H9 (cell line): ENCODE results near the gene NRROS. TPM values are rescaled to one million over a fixed set of nuclear protein-coding genes. Genes with fewer than 3 reads are reported as not detected.

Experiments
- DNase-seq: peaks from one replicate; pipeline ENCODE4 v3.0.0-alpha.2; 2017
- H2AFZ ChIP-seq: one replicate; pipeline ENCODE4 v1.6.1; 2013; ENCODE audit warnings: mild to moderate bottlenecking, low read length, control low read depth, moderate library complexity
- H2AK5ac ChIP-seq: 2 replicates; pipeline ENCODE4 v1.6.1; 2013; ENCODE audit warnings: low read length, control low read depth, mixed read lengths; ENCODE audit not compliant: insufficient read length
- H2BK120ac ChIP-seq: one replicate; pipeline ENCODE4 v1.6.1; 2013; ENCODE audit warnings: low read depth, mild to moderate bottlenecking, low read length, control low read depth, inconsistent platforms; ENCODE audit not compliant: poor library complexity, severe bottlenecking
- H2BK12ac ChIP-seq: 2 replicates; pipeline ENCODE4 v1.6.1; 2013; ENCODE audit warnings: low read length, control low read depth, mixed read lengths, low read depth; ENCODE audit not compliant: insufficient read length
- H2BK15ac ChIP-seq: 2 replicates; pipeline ENCODE4 v1.6.1; 2013; ENCODE audit warnings: low read depth, low read length, control low read depth
- H2BK20ac ChIP-seq: one replicate; pipeline ENCODE4 v1.6.1; 2013; ENCODE audit warnings: low read depth, mild to moderate bottlenecking, low read length, control low read depth, inconsistent platforms; ENCODE audit not compliant: poor library complexity, severe bottlenecking
- H2BK5ac ChIP-seq: 2 replicates; pipeline ENCODE4 v1.6.1; 2013; ENCODE audit warnings: low read length, control low read depth, mixed read lengths; ENCODE audit not compliant: insufficient read length
- H3K14ac ChIP-seq: 2 replicates; pipeline ENCODE4 v1.6.1; 2013; ENCODE audit warnings: low read length, control low read depth; ENCODE audit not compliant: insufficient read depth
- H3K18ac ChIP-seq: 2 replicates; pipeline ENCODE4 v1.6.1; 2013; ENCODE audit warnings: low read depth, mild to moderate bottlenecking, mixed read lengths, low read length, control low read depth; ENCODE audit not compliant: insufficient read length
- H3K23ac ChIP-seq: 2 replicates; pipeline ENCODE4 v1.6.1; 2013; ENCODE audit warnings: low read length, control low read depth, mixed read lengths, low read depth; ENCODE audit not compliant: insufficient read length
- H3K23me2 ChIP-seq: 2 replicates; pipeline ENCODE4 v1.6.1; 2013; ENCODE audit warnings: low read depth, mild to moderate bottlenecking, mixed read lengths, low read length, control low read depth; ENCODE audit not compliant: insufficient read length, poor library complexity, severe bottlenecking
- H3K27ac ChIP-seq: 2 replicates; pipeline ENCODE4 v1.5.1; 2013; ENCODE audit warnings: low read length, control low read depth, mixed read lengths, low read depth; ENCODE audit not compliant: insufficient read length
- H3K27me3 ChIP-seq: 2 replicates; pipeline ENCODE4 v1.6.1; 2013; ENCODE audit warnings: low read length, control low read depth, inconsistent platforms; ENCODE audit not compliant: insufficient read depth
- H3K4ac ChIP-seq: 2 replicates; pipeline ENCODE4 v1.6.1; 2013; ENCODE audit warnings: low read depth, mild to moderate bottlenecking, control low read depth, inconsistent platforms, low read length, moderate library complexity
- H3K4me1 ChIP-seq: 2 replicates; pipeline ENCODE4 v1.6.1; 2013; ENCODE audit warnings: low read length, control low read depth, inconsistent platforms; ENCODE audit not compliant: insufficient read depth
- H3K4me2 ChIP-seq: 2 replicates; pipeline ENCODE4 v1.6.1; 2013; ENCODE audit warnings: low read length, control low read depth, mixed read lengths; ENCODE audit not compliant: insufficient read length, insufficient read depth
- H3K56ac ChIP-seq: 2 replicates; pipeline ENCODE4 v1.6.1; 2013; ENCODE audit warnings: low read depth, mild to moderate bottlenecking, mixed read lengths, low read length, control low read depth; ENCODE audit not compliant: insufficient read length
- H3K79me1 ChIP-seq: 2 replicates; pipeline ENCODE4 v1.6.1; 2013; ENCODE audit warnings: low read depth, mild to moderate bottlenecking, moderate library complexity, low read length, control low read depth, inconsistent platforms; ENCODE audit not compliant: insufficient read depth, poor library complexity, severe bottlenecking
- H3K79me2 ChIP-seq: 2 replicates; pipeline ENCODE4 v1.6.1; 2013; ENCODE audit warnings: low read length, control low read depth, inconsistent platforms; ENCODE audit not compliant: insufficient read depth
- H3K9ac ChIP-seq: 2 replicates; pipeline ENCODE4 v1.6.1; 2013; ENCODE audit warnings: low read length, control low read depth, mixed read lengths; ENCODE audit not compliant: insufficient read length; ENCODE audit errors: extremely low read depth
- H3K9me3 ChIP-seq: one replicate; pipeline ENCODE4 v1.6.1; 2013; ENCODE audit warnings: low read depth, low read length, inconsistent platforms; ENCODE audit not compliant: control insufficient read depth
- H3T11ph ChIP-seq: one replicate; pipeline ENCODE4 v1.6.1; 2013; ENCODE audit warnings: mild to moderate bottlenecking, low read length, control low read depth, inconsistent platforms
- H4K20me1 ChIP-seq: one replicate; pipeline ENCODE4 v1.6.1; 2013; ENCODE audit not compliant: control insufficient read depth, insufficient read length, insufficient read depth
- H4K5ac ChIP-seq: 2 replicates; pipeline ENCODE4 v1.6.1; 2013; ENCODE audit warnings: low read depth, mild to moderate bottlenecking, mixed read lengths, low read length, control low read depth; ENCODE audit not compliant: insufficient read length
- H4K8ac ChIP-seq: replicated peaks from 2 replicates; pipeline ENCODE4 v1.6.1; 2013; ENCODE audit warnings: low read length, control low read depth, mixed read lengths, low read depth; ENCODE audit not compliant: insufficient read length
- H4K91ac ChIP-seq: 2 replicates; pipeline ENCODE4 v1.6.1; 2013; ENCODE audit warnings: low read depth, mild to moderate bottlenecking, moderate library complexity, mixed read lengths, low read length, control low read depth; ENCODE audit not compliant: insufficient read length
- H3K27ac Mint-ChIP-seq, 3 experiments: 2 replicates in 2 of 3; 3 replicates in 1 of 3; pipeline ENCODE4 v1.8.0; 2020 to 2021; ENCODE audit warnings: mixed read lengths in 3 of 3, mild to moderate bottlenecking in 1 of 3, moderate library complexity in 1 of 3
- H3K27me3 Mint-ChIP-seq: 2 replicates; pipeline ENCODE4 v1.8.0; 2021; ENCODE audit warnings: low read depth, mild to moderate bottlenecking, moderate library complexity, mixed read lengths
- H3K36me3 Mint-ChIP-seq, 3 experiments: 2 replicates in 2 of 3; 3 replicates in 1 of 3; pipeline ENCODE4 v1.8.0; 2020 to 2021; ENCODE audit warnings: low read depth in 3 of 3, mixed read lengths in 3 of 3; ENCODE audit not compliant: insufficient read depth in 1 of 3
- H3K4me1 Mint-ChIP-seq, 2 experiments: 2 replicates each; pipeline ENCODE4 v1.8.0; 2020; ENCODE audit warnings: mixed read lengths in 2 of 2
- H3K4me3 Mint-ChIP-seq, 2 experiments: 2 replicates in 1 of 2; 3 replicates in 1 of 2; pipeline ENCODE4 v1.8.0; 2020 to 2021; ENCODE audit warnings: mild to moderate bottlenecking in 2 of 2, mixed read lengths in 2 of 2, moderate library complexity in 1 of 2
- H3K9me3 Mint-ChIP-seq, 2 experiments: 2 replicates in 1 of 2; 3 replicates in 1 of 2; pipeline ENCODE4 v1.8.0; 2020; ENCODE audit warnings: mild to moderate bottlenecking in 2 of 2, mixed read lengths in 2 of 2, moderate library complexity in 1 of 2
- CTCF ChIP-seq: fragments of 200-600 bp; sonication (generic); conservative IDR thresholded peaks from 3 replicates; pipeline ENCODE4 v1.8.0; 2021; ENCODE audit warnings: antibody characterized with exemption, mild to moderate bottlenecking
- WGBS: extraction: QIAGEN DNeasy Blood & Tissue Kit; methylation state at CpG from one replicate; pipeline ENCODE4 v1.1.7; 2013; ENCODE audit warnings: missing lambda C conversion rate, low lambda C conversion rate, mixed read lengths; ENCODE audit not compliant: insufficient read length; ENCODE audit errors: extremely low coverage; 5-methylcytosine and 5-hydroxymethylcytosine counted together
- total RNA-seq: library from RNA; stranded (reverse); gene quantifications from 2 replicates; pipeline ENCODE4 v1.2.1, GENCODE V29; 2021

NRROS gene
- total RNA-seq, 1 experiment from 2014 or later: 4.0 TPM

GRCh38 chr3:196641333-196642054, 2.0 kb downstream of the NRROS start:
- no peak overlapping the region for H2BK20ac ChIP-seq
- no peak overlapping the region for H3T11ph ChIP-seq
- H4K20me1 ChIP-seq: no peaks in the 10 kb centered on the region
- no peak for TF ChIP-seq CTCF
- H3K4me2 ChIP-seq: no peak overlapping the region
- H3K18ac ChIP-seq: no peak overlapping the region
- no peaks in the 10 kb centered on the region for H3K23me2 ChIP-seq
- H2BK12ac ChIP-seq: no peak overlapping the region
- H3K9ac ChIP-seq: no peak overlapping the region
- H3K27me3 ChIP-seq: no peaks in the 10 kb centered on the region; the same call in 1 of the 2 replicates
- Mint-ChIP-seq H3K4me3 (no peak overlapping the region), H3K27me3 (peaks cover 21% of the 10 kb centered on the region), H3K36me3 (no peaks in the 10 kb centered on the region; a peak in 2 of 7 replicates), H3K9me3 (no peaks in the 10 kb centered on the region), H3K4me1 (peaks cover 26 to 33% of the 10 kb centered on the region in 2 experiments), H3K27ac (no peak overlapping the region)
- H3K4ac ChIP-seq: no peak overlapping the region
- no peak overlapping the region for H3K14ac ChIP-seq
- no peak overlapping the region for H4K8ac ChIP-seq
- H4K5ac ChIP-seq: no peak overlapping the region
- no peak overlapping the region for H2BK5ac ChIP-seq
- DNase-seq: no peak
- H3K9me3 ChIP-seq: no peaks in the 10 kb centered on the region
- no peak overlapping the region for H4K91ac ChIP-seq
- H2AK5ac ChIP-seq: no peak overlapping the region
- H3K27ac ChIP-seq: no peak overlapping the region
- no peaks in the 10 kb centered on the region for H3K79me1 ChIP-seq
- H3K4me1 ChIP-seq: peaks cover 5% of the 10 kb centered on the region; the same call in 1 of the 2 replicates
- WGBS: no CpG with 5 or more reads among the region's 9 CpGs
- no peak overlapping the region for H3K56ac ChIP-seq
- H2AFZ ChIP-seq: no peak overlapping the region
- H3K23ac ChIP-seq: no peak overlapping the region
- no peak overlapping the region for H2BK120ac ChIP-seq
- no peak overlapping the region for H2BK15ac ChIP-seq
- no peaks in the 10 kb centered on the region; the same call in 1 of the 2 replicates for H3K79me2 ChIP-seq
